Chondrocyte (in vitro differentiated cells): ENCODE measurements around the gene BIRC3. TPM values are rescaled to one million over a fixed set of nuclear protein-coding genes. Genes with fewer than 3 reads are reported as not detected.
A peak's percentile ranks its signal among the peaks of the same experiment; 100 is the strongest.

ENCODE experiments used
- DNase-seq: peaks from one replicate; pipeline ENCODE4 v3.0.0; 2021; ENCODE audit warnings: mixed read lengths, low spot score
- H3K27ac Mint-ChIP-seq: one replicate; pipeline ENCODE4 v1.8.0; 2021; ENCODE audit warnings: mild to moderate bottlenecking, moderate library complexity, mixed read lengths; ENCODE audit not compliant: unreplicated experiment
- H3K27me3 Mint-ChIP-seq: 2 replicates; pipeline ENCODE4 v1.8.0; 2021; ENCODE audit warnings: low read depth, mixed read lengths
- H3K36me3 Mint-ChIP-seq: 2 replicates; pipeline ENCODE4 v1.8.0; 2021; ENCODE audit warnings: low read depth, mixed read lengths
- H3K4me1 Mint-ChIP-seq: 2 replicates; pipeline ENCODE4 v1.8.0; 2021; ENCODE audit warnings: low read depth, mild to moderate bottlenecking, mixed read lengths
- H3K4me3 Mint-ChIP-seq: one replicate; pipeline ENCODE4 v1.8.0; 2021; ENCODE audit warnings: mild to moderate bottlenecking, moderate library complexity, mixed read lengths; ENCODE audit not compliant: unreplicated experiment
- H3K9me3 Mint-ChIP-seq: 2 replicates; pipeline ENCODE4 v1.8.0; 2021; ENCODE audit warnings: low read depth, mixed read lengths
- CTCF ChIP-seq: fragments of 200-600 bp; sonication (generic); IDR thresholded peaks from 2 replicates; pipeline ENCODE4 v1.5.0; 2021; ENCODE audit warnings: antibody characterized with exemption, mild to moderate bottlenecking, moderate library complexity
- total RNA-seq: library from RNA; stranded (reverse); gene quantifications from 3 replicates; pipeline ENCODE4 v1.2.1, GENCODE V29; 2021

The BIRC3 gene
- total RNA-seq, 1 donor from 2014 or later, result 0.40 TPM

GRCh38 chr11:102382384-102382783, 65.1 kb downstream of the BIRC3 start:
- Mint-ChIP-seq H3K27me3 (no peaks in the 10 kb centered on the region), H3K9me3 (no peaks in the 10 kb centered on the region), H3K4me1 (peaks cover 30% of the 10 kb centered on the region), H3K4me3 (no peak overlapping the region), H3K36me3 (peaks cover 40% of the 10 kb centered on the region), H3K27ac (no peak overlapping the region)
- DNase-seq, result no peak
- no peak for TF ChIP-seq CTCF

GRCh38 chr11:102383839-102384238, 66.6 kb downstream of the BIRC3 start:
- Mint-ChIP-seq H3K4me1 (peaks cover 22% of the 10 kb centered on the region), H3K9me3 (no peaks in the 10 kb centered on the region), H3K4me3 (no peak overlapping the region), H3K27ac (no peak overlapping the region), H3K27me3 (no peaks in the 10 kb centered on the region), H3K36me3 (peaks cover 34% of the 10 kb centered on the region)
- DNase-seq, result no peak
- TF ChIP-seq CTCF, result no peak

GRCh38 chr11:102384419-102385079, 67.3 kb downstream of the BIRC3 start:
- no peak for DNase-seq
- TF ChIP-seq CTCF, result no peak
- peaks cover 35% of the 10 kb centered on the region for H3K36me3 Mint-ChIP-seq
- H3K9me3 Mint-ChIP-seq, result no peaks in the 10 kb centered on the region
- H3K4me3 Mint-ChIP-seq, result no peak overlapping the region
- H3K27ac Mint-ChIP-seq, result no peak overlapping the region
- H3K27me3 Mint-ChIP-seq, result no peaks in the 10 kb centered on the region
- peaks cover 22% of the 10 kb centered on the region for H3K4me1 Mint-ChIP-seq

- TF ChIP-seq CTCF, result no peak
- no peak overlapping the region for H3K4me3 Mint-ChIP-seq
- H3K27ac Mint-ChIP-seq, result peak overlapping the region; percentile 38
- H3K27me3 Mint-ChIP-seq, result no peaks in the 10 kb centered on the region
- H3K4me1 Mint-ChIP-seq, result peaks cover 22% of the 10 kb centered on the region
- peaks cover 33% of the 10 kb centered on the region for H3K36me3 Mint-ChIP-seq
- H3K9me3 Mint-ChIP-seq, result no peaks in the 10 kb centered on the region
- no peak for DNase-seq
Observed at GRCh38 chr11:102385085-102386007, 68.1 kb downstream of the BIRC3 start.

GRCh38 chr11:102386136-102386734, 69.0 kb downstream of the BIRC3 start:
- no peak for DNase-seq
- no peak for TF ChIP-seq CTCF
- Mint-ChIP-seq H3K27me3 (no peaks in the 10 kb centered on the region), H3K4me1 (peaks cover 26% of the 10 kb centered on the region), H3K4me3 (no peak overlapping the region), H3K36me3 (peaks cover 30% of the 10 kb centered on the region), H3K27ac (no peak overlapping the region), H3K9me3 (no peaks in the 10 kb centered on the region)
